Activated T-cell treated with anti-CD3 and anti-CD28 coated beads, Interleukin-2, amount 50 U/mL, for 48 hours (primary cell): ENCODE results near the gene PMIS2.
"Not testable (repeated sequence)": the region's sequence is repeated elsewhere in the genome, so short reads cannot be mapped to it uniquely, and the experiment has no call there.

ENCODE experiments used
- DNase-seq, 2 experiments: peaks; one replicate each; pipeline ENCODE4 v3.0.0-alpha.2; 2020

PMIS2 gene

DNA sequence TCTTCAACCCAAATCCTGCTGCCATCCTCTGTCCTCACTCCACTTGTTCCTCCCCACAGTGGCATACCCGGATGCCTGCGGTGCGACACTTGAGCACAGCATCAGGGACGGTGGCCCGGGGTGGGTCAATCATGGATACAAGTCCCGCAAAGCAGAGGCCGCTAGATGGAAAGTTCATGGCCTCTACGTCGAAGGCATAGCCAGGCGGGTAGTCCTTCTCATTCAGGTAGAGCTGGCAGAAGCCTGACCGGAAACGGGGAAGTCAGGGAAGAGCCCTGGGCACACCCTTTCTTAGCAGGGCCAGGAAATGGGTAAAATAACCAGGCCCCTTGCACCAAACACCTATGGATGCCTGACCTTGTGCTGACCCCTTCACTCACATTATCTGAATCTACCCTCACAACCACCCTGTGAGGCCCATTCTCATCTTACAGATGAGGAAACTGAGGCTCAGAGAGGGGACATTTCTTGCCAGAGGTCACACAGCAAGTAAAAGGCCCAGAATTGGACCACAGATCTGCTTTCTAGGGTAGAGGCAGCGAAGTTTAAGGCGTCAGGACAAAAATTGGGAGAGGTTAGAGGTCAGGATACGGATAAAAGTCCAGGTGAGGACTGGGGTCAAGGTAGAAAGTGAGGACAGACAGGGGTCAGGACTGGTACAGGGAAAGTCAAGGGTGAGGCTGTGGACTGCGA lies 29.0 kb upstream of the PMIS2 start:
- DNase-seq = no peak

DNA sequence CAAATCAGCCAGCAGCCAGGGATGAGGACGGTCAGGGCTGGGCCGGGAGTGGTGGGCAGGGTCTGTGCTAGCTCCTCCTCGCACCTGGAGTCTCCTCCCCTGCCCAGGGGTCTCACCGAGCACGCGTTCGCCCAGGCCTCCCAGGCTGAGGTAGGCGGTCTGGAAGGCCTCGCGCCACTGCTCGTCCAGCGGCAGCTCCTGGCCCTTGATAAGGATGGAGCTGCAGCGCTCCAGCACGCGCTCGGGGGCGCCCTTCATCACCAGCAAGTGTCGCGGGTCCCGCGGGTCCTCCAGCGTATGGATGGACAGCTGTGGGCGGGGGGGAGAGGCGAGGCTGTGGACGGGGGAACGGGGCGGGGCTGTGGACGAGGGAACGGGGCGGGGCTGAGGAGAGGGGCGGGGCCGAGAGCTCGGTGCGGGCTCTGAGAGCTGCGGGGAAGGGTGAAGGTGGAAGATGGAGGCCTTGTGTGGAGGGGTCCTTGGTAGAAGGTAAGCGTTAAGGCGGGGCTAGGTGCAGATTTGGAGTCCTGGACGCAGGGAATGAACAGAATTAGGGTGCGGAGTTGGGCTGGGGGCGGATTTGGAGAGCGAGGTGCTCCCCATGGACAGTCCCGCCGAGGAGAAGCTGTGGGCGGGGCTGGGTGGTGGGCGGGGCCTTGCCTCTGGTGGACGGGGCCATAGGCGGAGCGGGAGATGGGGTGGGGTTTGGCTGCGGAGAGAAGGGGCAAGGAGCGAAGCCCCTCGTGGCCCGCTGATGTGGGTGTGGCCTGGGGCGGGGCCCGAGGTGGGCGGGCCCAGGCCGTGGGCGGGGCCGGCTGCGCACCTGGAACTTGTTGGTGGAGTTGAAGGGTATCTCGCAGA lies 28.2 kb upstream of the PMIS2 start:
- DNase-seq = peak; percentile 77 to 80

DNA sequence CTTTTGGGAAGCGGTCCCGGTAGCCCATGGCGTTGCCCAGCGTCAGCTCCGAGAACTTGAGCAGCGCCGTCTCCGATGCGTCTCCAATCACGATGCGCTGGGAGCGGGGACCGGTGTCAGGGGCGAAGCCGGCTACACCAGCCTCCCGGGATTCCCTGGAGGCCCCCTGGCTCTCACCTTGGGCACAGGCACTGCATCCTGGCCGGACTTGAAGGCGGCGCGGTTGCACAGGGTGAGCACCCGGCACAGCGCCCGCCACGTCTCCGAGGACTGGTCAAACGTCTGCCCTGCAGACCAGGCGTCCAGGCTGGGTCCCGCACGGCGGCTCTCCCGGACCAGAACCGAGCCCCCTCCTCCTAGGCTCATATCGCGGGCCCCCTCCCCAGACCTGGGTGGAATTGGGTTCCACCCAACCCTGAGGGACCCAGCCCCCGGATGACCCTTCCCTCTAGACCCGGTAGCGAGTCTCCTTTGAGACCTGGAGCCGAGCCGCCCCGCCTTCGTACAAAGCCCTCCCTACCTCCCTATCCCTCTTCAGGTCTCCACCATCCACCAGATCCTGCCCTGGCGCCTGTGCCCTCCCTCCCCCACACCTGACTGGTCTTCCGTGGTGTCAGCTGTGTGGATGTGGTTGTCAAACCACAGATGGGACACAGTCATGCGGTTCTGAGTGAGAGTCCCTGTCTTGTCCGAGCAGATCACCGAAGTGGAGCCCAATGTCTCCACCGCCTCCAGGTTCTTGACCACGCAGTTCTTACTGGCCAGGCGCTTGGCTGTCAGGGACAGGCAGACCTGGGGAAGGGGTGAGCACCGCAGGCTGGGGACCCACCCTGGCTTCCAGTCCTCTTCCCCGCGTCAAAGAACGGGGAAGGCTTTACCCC lies 27.3 kb upstream of the PMIS2 start:
- no peak for DNase-seq

DNA sequence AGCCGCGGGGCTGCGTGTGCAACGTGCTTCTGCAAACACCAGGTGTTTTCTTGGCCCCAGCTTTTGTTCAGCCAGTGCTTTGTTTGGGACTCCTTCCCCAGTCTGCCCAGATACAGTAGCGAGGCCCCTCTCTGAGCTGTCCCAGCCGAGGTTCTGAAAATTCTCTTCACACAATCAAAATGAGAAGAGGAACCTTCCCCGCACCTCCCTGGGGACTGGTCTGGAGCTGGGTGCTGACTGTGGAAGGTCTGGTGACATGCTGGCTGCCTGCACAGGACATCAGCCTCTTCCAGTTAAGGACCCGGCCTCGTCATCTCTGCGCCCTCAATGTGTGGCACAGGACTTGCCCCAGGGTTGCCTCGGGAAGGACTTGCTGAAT lies 26.7 kb upstream of the PMIS2 start:
- DNase-seq = no peak

DNA sequence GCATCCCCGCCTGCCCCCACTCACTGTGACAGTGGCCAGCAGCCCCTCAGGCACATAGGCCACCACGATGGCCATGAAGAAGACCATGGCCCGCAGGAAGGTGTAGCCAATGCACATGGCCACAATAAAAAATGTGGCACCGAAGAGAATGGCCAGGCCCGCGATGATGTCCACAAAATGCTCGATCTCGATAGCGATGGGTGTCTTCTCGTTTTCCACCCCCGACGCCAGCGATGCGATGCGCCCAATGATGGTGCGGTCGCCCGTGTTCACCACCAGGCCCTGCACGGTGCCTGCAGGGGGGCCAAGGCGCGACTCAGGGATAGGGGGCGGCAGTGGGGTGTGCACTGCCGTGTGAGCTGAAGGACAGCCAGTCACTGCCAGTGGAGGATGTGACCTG lies 26.2 kb upstream of the PMIS2 start:
- no peak for DNase-seq

DNA sequence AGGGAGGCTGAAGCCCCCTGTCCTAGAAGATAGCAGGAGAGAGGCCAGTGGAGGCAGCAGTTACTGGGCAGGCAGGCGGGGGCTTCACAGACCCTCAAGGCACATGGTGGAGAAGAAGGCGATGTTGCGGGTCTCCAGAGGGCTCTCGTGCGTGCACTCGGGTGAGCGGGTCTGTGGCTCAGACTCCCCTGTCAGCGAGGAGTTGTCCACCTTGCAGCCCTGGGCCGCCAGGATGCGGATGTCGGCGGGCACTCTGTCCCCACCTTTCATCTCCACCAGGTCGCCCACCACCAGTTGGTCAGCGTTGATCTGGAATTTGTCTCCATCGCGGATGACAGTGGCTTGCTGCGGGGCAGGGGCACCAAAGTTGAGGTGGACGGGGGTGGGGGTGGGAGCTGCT lies 25.7 kb upstream of the PMIS2 start:
- no peak for DNase-seq

DNA sequence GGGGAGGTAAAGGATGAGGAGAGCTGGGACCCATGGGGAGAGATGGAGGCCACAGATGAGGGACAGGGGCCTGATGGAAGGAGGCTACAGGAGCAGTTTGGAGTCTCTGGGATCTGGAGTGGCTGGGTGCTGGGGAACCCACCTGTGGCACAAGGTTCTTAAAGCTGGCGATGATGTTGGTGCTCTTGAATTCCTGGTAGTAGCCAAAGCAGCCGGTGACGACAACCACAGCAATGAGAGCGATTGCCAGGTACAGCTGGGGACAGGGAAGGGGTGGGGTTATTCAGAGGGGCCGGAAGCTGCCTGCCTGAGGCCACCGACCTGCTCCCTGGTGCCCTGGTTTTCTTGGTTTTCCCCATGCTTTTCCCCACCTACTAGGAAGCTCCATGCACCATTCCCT lies 25.3 kb upstream of the PMIS2 start:
- no peak for DNase-seq

DNA sequence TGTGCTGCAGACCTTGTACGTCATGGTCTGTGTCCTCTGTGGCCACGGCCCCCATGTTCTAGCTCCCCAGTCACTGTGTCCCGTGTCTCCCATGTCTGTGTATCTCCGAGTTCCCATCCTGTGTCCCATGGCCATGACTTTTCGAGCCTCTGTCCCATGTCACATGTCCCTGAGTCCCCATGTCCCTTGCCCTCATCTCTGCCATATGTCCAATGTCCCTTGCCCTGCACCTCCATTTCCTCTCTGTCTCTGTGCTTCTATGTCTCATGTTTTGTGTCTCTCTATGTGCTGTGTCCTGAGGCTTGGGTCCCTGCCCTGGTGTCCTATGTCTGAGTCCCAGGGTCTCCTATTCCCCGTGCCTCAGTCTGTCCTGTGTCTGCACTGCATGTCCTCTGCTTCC lies 24.5 kb upstream of the PMIS2 start:
- no peak for DNase-seq

DNA sequence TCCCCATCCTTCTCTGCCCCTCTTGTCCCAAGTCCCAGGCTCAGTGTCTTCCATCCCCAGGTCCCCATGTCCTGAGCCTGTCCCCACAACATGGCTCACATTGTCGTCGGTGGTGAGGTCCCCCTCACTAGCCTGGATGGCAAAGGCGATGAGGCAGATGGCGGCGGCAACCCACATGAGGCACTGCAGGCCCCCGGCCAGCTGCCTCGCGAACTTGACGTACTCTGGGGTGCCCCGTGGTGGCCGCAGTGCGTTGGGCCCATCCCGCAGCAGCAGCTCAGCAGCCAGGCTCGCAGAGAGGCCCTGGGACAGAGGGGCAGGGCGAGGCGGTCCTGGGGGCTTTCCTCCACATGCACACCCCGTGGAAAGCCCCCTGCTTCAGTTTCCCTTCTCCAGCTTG lies 23.6 kb upstream of the PMIS2 start:
- DNase-seq = no peak

DNA sequence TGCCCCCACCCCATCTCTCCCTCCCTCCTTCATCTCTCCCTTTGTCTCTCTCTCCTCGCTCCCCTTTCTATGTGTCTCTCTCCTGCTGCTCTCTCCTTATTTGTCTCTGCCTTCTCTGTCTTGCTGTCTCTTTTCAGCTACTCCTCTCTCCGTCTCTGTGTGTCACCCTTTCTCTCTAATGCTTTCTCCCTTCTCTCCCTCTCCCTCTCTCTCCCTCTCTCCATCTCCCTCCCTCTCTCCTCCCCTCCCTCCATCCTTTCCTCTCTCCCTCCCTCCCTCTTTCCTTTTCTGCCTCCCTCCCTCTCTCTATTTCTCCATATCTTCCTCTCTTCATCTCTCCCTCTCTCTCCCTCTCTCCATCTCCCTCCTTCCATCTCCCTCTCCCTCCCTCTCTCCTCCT lies 23.2 kb upstream of the PMIS2 start:
- no peak for DNase-seq

DNA sequence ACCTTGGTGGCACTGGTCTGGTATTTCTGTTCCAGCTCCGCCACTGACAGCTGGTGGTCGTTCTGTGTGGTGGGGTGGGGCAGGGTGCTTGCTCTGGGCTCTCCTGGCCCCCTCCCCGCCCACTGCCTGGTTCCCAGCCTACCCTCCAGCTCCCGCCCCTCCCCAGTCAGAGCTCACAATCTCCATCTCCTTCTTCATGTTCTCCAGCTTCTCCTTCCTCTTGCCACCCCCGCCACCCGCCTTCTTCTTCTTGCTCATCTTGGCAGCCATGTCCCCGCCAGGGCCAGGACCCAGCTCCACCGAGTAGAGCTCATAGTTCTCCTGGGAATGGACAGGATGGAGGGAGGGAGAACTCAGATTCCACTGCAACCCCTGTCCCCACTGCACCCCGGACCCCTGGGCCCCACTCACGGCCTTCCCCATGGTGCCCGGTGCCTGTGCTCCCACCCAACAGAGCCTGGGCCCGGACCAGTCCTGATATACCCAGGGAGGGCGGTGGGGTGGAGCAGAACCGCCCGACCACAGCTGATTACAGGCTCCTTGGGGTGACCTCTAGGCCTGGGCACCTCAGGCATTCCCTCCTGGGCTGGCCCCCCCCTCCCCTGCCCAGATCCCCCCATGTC lies 22.7 kb upstream of the PMIS2 start, which contains the start of gene ATP4A:
Gene ATP4A, minus strand, starts transcription at position 452 of the 623 bp plus-strand sequence. Its CDS starts 29 bp downstream, at position 423.
- no peak for DNase-seq

DNA sequence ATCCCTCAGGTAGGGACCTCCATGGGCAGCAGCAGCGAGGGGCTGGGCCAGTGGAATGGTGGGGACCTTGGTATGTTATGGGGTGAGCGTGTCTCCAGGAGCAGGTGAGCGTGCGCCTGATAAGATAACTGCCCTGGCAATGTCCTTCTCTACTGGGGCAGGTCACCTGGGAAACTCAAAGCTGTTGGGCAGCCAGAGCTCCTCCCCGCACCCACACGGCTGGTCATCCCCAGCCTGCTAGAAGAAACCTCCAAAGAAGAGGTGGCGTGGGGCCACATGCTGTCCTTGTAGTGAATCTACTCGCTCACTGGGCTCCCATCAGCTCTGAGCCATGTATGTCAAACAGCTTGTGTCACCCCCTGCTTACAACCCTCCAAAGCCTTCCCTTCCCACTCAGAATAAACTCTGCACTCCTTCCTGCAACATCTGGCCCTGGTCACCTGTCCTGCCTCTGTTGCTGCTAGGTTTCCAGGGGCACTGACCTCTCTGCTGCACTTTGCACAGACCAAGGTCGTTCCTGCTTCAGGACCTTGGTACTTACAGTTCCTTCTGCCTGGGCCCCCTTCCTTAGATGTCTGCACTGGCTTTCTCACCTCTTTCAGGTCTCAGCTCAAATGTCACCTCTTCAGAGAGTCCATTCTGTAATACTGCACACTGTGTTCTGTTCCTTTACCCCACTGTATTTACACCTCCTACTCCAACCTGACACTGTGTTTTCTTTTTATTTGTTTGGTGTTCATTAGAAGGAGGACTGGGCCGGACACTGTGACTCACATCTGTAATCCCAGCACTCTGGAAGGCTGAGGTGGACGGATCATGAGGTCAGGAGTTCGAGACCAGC lies 20.7 kb upstream of the PMIS2 start:
- no peak for DNase-seq

DNA sequence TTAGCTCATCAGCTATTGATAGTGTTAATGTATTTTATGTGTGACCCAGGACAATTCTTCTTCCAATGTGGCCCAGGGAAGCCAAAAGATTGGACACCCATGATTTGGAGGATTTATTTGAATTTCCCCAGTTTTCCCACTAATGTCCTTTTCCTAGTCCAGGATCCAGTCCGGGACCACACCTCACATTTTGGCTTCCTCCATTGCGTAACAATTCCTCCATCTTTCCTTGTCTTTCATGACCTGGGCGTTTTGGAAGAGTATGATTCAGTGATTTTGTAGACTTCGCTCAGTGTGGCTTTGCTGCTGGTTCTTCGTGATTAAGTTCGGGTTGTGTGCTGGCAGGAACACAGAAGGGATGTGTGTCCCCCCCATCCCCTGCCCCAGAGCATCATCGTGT lies 19.2 kb upstream of the PMIS2 start:
- no peak for DNase-seq

DNA sequence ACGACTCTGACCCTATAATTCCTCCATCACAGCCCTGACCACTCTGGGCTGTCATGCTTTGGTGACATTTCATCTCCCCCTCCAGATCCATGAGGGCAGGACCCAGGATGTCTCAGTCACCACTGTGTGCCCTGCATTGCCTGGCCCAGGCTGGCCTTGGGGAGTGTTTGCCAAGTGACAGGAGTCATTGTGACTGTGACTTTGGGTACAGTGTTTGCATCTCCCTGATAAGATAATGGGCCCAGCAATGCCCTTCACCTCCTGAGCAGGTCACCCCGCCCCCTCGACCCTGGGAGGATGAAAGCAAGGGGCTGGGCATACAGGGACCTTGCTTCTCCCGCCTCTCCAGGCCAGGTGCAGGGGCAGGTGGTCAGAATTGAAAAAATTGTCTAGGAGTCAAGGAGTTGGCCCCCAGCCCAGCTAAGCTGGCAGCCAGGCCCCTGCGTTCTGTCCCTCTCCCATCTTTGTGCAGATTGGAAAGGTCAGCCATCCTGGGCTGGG lies 16.6 kb upstream of the PMIS2 start:
- no peak for DNase-seq

DNA sequence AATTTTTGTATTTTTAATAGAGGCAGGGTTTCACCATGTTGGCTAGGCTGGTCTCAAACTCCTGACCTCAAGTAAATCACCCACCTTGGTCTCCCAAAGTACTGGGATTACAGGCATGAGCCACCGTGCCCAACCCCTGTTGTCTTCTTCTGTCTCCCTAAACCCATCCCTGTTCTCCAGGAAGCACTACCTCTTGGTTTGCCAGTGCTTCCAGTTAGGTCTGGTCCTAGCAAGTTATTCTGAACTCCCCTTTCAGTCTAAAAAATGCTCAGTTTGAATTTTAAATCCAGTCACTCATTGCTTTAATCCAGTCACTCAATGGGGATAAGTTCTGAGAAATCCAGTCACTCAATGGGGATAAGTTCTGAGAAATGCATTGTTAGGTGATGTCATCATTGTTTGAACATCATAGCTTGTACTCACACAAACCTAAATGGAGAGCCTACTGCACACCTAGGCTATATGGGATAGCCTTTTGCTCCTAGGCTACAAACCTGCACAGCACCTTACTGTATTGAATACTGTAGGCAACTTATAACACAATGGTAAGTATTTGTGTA lies 14.5 kb upstream of the PMIS2 start:
- DNase-seq = no peak

DNA sequence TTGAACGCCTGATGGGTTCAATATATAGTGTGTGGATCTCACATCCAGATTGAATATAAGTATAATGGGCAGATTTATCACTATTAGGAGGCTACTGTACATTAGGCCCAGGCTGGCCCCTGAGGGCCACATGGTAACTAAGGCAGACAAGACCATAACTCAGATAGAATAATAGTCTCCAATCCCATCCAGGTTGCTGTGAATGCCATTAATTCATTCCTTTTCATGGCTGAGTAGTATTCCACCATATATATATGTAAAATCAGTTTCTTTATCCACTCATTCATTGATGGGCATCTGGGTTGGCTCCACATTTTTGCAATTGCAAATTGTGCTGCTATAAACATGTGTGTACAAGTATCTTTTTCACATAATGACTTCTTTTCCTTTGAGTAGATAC lies 8.1 kb upstream of the PMIS2 start:
- DNase-seq = no peak

DNA sequence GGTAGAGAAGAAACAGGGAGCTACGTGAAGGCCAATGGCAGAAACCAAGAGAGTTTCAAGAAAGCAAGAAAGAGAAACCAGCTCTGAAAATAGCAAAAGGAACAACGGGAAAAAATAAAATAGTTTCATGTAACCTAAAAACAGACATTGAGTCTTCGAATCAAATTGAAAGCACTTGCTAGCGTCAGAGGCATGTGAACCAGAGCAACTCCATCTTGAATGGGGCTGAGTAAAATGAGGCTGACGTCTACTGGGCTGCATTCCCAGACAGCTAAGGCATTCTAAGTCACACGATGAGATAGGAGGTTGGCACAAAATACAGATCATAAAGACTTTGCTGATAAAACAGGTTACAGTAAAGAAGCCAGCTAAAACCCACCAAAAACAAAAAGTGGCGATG lies 7.3 kb upstream of the PMIS2 start:
- DNase-seq = no peak

DNA sequence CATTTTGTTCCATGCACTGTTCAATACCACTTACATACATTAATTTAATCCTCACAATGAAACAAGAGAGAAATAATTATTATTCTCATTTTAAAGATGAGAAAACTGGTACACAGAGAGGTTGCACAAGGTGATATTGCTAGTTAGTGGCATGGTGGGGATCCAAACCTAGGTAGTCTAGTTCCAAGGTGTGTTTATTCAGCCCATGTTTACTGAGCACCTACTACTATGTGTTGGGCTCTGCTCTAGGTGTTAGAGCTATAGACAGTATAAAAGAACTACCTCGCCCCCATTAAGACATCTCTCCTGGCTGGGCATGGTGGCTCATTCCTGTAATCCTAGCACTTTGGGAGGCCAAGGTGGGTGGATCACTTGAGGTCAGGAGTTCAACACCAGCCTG lies 3.2 kb upstream of the PMIS2 start:
- DNase-seq = no peak

DNA sequence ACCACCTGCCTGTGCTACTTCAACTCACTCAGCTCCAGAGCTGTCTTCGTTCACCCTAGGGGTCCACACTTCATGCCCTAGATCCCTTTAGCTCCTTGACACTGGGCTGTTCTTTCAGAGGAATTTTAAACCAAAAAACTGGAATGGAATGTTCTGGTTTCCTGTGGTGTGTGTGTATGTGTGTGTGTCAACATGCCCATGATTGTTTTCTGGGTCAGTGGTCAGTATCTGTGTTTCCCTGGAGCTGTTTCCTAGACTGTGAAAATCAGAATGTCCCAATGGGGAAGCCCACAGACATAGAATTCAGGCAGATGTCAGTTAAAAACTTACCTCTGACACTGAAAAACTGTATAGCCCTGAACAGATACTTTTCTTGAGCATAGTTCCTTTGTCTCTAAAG lies 1.3 kb downstream of the PMIS2 start:
- no peak for DNase-seq

DNA sequence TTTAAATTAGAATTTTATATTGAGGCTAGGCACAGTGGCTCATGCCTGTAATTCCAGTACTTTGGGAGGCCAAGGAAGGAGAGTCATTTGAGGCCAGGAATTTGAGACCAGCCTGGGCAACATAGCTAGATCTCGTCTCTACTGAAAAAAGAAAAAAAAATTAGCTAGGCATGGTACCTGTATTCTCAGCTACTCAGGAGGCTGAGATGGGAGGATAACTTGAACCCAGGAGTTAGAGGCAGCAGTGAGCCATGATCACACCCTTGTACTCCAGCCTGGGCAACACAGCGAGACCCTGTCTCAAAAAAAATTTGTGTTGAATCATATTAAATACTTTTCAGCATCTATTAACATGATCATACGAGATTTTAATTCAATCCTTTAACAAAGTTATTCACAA lies 4.9 kb downstream of the PMIS2 start:
- DNase-seq = no peak

DNA sequence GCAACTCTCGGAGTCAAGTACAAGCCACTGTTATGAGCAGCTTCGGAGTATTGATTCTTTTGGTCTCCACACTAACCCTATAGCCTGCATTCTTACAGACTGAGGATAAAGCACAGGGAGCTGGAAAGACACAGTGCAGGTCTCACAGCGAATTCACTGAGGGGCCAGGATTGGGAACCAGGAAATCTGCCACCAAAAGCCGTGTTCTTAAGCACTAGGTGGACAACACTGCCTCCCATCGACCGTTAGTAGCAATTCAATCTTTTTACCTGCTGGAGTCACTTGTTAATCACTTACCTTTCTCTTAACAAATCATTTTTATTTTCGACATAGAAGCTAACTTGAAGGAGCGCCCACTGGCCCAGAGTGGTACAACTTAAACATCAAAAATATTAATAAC lies 6.3 kb downstream of the PMIS2 start:
- peak; percentile 34 to 35 for DNase-seq

DNA sequence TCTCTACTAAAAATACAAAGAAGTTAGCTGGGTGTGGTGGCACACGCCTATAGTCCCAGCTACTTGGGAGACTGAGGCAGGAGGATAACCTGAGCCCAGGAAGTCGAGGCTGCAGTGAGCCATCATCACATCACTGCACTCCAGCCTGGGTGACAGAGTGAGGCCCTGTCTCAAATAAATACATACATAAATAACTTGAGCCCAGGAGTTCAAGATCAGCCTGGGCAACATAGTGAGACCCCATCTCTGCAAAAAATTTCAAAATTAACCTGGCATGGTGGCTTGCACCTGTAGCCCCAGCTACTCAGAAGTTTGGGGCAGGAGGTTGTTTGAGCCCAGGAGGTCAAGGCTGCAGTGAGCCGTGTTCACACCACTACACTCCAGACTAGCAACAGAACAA lies 9.1 kb downstream of the PMIS2 start:
- not testable (repeated sequence) for DNase-seq
